GM20431 (cell line): ENCODE data around the gene SLC23A2.
"Not testable (repeated sequence)": the region's sequence is repeated elsewhere in the genome, so short reads cannot be mapped to it uniquely, and the experiment has no call there.

Experiments
- in situ Hi-C: fragments of 300-500 bp; cut with MseI, MboI; formaldehyde crosslinking; loops from one replicate; pipeline ENCODE4 v1.15.0; 2020; ENCODE audit warnings: low sequenced_read_pairs; ENCODE audit not compliant: unreplicated experiment

SLC23A2 gene

DNA sequence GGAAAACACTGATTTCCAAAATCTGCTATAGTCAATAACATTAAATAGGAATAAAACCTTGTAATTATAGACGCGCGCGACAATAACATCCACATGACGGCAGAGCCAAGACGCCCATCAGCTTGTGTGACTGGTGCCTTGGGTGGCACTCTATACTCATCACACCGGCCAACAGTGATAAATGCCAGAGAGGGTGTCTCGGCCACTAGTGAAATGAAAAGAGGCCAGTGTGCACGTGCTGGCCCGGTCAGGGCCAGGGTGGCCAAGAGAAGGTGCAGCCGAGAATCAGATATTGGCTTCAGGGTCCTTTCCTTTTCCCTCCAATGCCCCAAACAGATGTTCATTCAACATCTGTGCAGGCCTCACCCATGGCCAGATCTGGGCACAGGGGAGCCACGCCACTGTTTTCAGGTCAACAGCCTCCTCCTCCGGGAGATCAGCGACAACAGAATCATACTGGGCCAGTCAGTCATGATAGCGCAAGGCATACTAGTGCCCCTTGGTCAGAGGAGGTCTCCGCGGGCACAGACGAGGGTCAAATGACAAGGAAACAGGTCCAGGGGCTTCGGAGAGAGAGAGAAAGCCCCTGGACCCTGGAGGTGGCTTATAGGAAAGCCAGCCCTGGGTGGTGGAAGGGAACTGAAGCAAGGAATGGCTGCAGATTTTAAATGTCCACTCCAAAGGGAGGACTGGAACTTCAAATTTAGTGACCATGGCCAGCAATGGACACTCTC, 145.1 kb downstream of the SLC23A2 start:
- in situ Hi-C loops = no loop called here

DNA sequence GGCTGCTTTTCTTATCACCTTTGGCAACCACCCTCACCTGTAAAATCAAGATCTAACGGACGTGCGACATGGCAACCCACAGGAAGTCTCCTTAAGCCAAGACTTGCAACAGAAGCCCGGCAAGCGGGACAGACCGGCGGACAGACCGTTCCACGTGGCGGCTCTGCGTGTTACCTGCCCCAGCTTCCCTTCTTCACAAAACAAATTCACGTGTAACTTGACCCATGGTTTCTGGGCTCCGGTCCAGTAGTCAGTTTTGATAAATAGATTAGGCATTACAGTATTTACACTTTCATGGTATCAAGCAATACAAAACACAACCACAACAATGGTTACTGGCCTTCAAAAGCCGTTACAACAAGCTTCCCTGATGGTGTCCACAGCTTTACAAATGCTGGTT, 145.8 kb downstream of the SLC23A2 start:
- in situ Hi-C loops = no loop called here

DNA sequence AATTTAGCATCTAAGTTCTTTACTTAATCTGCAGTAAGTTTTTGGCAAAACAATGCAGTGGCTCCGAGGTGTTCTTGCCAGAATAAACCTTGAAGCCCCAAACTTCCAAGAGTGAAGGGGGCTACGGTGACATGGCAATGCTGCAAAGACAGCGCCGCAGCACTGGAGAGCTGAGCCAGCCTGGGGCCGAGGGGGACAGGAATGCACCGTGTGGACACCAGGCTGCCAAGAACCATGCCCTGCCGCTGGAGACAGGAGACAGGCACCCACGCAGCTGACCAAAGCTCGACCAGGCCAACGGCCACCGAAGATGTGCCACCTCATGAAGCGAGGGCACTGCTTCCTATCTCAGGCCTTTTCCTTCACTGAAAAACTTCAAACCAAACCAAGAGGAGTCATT, 146.2 kb downstream of the SLC23A2 start:
- in situ Hi-C loops = no loop called here

DNA sequence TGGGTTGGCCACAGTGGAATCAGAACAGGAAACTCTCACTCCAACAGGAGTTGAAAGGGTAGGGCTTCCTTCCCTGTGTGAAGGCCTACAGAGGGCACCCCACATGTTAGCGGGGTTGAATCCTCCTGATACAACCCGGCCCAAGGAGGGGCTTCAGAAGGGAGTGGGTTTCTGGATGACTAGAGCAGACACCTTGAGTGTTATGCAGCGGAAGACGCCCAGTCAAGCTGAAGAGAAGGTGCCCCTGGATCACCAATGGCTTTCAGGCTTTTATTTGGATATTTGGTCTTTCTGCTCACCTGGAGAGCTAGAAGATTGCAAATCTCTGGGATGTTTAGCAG, 146.8 kb downstream of the SLC23A2 start:
- in situ Hi-C loops = no loop called here

DNA sequence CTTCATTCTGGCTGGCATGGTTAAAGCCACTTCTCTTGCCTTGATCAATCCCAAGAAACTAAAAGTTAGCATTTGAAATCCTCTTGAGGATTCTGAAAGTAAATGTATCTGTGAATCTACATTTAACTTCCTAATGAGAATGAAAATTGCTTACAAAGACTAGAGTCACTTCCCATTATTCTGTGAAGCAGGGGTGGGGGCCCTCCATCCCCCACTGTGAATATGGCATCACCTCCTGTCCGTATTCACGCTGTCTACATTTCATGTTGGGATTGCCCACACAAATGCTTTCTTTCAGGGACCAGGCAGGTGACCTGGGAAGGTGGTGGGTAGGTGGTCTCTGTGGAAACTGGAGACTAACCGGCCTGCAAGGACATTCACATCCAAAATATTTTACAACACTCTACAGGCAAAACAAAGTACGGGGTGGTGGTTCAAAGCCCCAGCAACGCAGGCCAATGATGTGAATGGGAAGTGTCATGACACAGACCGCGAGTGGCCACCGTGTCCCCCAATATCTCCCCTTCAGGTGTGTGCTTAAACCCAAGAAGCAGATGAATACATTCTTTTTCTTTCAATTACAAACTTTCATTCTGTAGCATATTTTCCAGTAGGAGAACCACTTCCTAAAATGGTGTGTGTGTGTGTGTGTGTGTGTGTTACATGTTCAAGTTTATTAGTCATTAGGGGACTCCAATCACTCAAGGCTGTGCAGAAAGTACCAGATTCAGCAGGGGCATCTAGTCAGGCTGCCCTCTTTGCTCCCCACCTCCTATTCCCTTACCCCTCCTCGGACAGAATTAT, 147.4 kb downstream of the SLC23A2 start:
- in situ Hi-C loops = no loop called here

DNA sequence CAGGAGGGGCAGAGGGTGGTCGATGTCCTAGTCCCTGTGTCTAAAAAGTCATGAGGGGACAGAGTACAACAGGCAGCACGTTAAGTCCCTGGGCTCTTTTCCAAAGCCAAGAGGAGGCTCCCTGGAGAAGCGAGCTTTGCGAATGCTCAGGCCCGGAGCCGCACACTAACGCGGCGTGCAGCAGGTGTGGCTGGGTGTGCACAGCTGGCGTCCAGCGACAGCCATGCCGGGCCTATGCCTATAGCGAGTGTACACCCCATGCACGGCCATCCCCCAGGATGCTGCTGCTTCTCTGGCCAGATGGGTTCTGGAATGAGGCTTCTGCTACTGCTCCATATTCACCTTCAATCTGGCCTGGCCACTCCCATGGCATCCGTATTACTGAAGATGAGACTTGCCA, 148.3 kb downstream of the SLC23A2 start:
- in situ Hi-C loops = no loop called here

DNA sequence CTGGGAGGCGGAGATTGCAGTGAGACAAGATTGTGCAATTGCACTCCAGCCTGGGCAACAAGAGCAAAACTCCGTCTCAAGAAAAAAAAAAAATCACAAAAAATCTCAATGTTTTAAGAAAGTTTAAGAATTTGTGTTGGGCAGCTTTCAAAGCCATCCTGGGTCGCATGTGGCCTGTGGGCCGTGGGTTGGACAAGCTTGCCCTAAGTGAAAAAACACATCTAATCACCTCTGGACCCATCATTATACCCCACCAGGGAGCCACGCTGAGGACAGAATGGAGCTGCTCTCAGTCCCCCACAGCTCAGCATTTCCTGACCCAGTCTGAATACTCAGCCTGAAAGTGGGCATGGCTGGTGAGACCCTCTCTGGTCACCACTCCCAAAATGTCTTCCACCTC, 150.3 kb downstream of the SLC23A2 start:
- in situ Hi-C loops = no loop called here

DNA sequence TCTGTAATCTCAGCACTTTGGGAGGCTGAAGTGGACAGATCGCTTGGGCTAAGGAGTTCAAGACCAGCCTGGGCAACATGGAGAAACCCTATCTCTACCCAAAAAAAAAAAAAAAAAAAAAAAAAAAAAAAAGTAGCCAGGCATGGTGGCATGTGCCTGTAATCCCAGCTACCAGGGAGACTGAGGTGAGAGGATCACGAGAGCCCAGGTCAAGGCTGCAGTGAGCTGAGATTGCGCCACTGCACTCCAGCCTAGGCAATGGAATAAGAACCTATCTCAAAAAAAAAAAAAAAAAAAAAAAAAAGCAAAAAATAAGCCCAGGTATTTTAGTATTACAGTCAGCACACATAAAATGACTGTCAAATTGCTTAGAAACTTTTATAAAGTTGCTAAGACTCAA, 152.5 kb downstream of the SLC23A2 start:
- in situ Hi-C loops = not testable (repeated sequence)

DNA sequence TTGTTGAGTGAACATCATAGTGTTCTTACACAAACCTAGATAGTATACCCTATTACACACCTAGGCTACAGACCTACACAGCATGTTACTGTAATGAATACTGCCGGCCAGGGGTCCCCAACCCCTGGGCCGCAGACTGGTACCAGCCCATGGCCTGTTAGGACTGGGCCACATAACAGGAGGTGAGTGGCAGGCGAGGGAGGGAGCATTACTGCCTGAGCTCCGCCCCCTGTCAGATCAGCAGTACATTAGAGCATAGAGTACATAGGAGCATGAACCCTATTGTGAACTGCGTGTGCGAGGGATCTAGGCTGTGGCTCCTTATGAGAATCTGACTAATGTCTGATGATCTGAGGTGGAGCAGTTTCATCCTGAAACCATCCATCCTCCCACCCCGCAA, 153.3 kb downstream of the SLC23A2 start:
- in situ Hi-C loops = no loop called here

DNA sequence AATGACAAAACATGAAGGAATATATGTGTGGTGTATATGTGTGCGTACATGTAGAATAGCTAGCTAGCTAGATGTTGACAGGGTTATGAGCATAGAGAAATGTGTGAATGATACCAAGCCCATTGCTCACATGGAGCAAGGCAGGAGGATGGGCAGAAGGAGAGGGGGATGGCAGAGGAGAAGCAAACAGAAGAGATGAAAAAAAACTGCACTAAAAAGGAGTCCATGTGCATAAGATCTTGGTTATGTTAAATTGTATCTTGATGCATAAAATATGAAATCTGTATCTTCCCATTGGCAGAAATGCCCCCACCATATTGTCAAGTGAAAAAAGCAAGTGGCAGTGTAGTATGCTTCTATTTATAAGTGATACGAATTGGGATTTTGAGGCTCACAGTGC, 154.5 kb downstream of the SLC23A2 start:
- in situ Hi-C loops = no loop called here

DNA sequence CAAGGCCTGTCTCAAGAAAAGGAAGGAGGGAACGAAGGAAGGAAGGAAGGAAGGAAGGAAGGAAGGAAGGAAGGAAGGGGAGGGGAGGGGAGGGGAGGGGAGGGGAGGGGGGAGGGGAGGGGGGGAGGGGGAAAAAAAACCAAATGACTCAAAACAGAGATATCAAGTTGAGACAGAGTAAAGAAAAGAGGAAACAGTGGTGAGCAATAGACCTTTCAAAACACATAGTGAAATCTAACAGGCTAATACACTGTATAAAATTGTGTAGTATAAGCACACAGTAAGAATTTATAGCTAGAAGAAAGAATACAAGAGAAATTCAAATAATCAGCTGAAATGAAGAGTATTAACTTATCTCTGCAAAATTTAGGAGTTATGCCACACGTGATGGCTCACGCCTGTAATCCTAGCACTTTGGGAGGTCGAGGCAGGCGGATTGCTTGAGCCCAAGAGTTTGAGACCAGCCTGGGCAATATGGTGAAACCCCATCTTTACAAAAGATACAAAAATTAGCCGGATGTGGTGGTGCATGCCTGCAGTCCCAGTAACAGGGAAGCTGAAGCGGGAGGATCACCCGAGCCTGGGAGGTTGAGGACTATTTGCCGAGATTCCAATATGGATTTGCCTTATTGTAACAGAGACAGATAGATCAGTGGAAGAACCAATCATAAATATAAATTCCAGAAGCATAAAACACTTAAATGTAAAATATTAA, 156.4 kb downstream of the SLC23A2 start:
- in situ Hi-C loops = no loop called here

DNA sequence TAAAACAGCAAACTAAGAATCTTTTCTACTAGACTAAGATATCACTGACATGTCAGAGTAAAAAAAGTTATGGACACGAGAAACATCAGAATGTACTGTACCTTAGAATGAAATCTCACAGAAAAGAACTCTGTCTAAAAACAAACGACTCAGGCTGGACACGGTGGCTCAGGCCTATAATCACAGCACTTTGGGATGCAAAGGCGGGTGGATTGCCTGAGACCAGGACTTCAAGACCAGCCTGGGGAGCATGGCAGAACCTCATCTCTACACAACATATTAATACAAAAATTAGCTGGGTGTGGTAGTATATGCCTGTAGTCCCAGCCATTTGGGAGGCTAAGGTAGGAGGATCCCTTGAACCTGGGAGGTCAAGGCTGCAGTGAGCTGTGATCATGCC, 157.0 kb downstream of the SLC23A2 start:
- in situ Hi-C loops = no loop called here

DNA sequence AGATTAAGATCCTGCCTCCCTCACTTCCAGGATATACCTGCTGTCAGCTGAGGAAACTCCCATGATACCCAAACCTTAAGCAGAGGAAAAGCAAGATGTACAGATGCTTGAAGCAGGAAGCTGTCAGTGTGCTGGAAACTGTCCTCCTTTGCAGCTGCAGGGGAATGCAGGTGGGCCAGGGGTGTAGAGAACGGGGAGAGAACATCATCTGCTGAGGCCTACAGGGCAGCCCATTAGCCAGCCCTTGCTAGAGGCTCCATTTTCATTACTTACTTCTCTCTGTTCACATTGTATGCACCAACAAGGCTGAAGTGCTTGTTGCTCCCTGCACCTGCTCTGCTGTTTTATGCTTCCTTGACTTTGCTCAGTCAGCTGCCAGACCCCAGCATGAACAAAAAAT, 160.5 kb downstream of the SLC23A2 start:
- in situ Hi-C loops = no loop called here

DNA sequence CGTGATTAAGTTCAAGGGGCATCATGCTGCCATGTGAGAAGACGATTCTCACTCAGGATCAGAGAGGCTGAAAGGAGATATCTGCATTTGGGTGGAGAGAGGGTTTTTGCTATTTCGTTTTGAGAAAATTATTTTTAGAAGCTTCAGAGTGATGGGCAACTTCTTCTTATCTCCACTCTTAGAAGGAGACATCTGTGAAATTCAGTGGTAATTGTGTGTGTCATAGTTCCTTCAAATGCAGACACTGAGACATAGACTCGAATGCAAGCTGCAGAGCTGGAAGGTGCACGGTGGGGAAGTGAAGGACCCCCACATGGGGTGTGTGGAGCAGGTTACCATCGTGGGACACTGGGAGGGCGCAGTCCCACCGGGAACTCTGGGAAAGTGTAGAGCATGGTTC, 162.8 kb downstream of the SLC23A2 start:
- in situ Hi-C loops = no loop called here

DNA sequence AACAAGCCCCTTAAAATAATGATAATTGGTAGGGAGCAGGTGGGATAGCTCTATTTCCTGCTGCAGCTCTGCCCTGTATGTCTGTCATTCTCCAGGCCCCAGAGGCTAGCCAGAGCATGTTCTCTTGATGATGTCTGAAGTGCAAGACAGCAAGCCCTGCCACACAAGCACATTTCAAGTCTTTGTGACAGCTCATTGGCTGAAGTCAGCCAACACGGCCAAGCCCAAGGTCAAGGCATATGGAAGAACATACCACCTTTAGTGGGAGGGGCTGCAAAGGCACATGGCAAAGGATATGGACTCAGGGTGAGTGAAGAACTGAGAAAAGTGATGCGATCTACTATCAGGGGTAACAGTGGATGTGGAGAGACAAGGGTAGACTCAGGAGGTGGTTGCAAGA, 163.6 kb downstream of the SLC23A2 start:
- in situ Hi-C loops = no loop called here

DNA sequence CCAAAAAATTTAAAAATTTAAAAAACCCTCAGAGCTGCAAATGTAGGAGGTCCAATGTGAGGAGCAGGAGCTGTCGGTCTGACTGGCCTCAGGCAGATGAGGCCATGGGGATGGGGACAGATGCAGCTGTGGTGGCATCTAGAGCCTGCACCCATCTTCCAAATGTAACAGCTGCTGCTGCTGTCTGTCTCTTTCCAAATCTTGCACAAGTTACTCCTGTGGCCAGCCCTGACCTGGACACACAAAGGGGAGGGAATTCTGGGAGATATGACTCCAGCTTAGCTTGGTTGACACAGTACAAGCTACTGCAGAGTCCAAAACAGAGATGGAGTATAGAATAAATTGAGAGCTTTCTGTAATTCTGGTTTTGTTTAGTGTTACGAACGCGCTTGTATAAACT, 164.4 kb downstream of the SLC23A2 start:
- in situ Hi-C loops = no loop called here

DNA sequence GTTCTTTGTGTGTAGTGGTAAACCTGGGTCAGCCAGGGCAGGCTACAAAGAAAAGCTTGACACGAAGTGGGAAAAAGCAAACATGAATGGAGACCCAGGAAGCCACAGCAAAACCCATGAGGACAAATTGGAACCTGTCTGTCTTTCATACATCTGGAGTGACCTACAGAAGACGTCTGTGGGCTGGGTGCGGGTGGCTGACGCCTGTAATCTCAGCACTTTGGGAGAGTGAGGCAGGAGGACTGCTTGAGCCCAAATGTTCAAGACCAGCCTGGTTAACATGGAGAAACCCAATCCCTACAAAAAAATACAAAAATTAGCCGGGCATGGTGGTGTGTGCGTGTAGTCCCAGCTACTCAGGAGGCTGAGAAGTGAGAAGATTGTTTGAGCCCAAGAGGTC, 164.8 kb downstream of the SLC23A2 start:
- in situ Hi-C loops = no loop called here

DNA sequence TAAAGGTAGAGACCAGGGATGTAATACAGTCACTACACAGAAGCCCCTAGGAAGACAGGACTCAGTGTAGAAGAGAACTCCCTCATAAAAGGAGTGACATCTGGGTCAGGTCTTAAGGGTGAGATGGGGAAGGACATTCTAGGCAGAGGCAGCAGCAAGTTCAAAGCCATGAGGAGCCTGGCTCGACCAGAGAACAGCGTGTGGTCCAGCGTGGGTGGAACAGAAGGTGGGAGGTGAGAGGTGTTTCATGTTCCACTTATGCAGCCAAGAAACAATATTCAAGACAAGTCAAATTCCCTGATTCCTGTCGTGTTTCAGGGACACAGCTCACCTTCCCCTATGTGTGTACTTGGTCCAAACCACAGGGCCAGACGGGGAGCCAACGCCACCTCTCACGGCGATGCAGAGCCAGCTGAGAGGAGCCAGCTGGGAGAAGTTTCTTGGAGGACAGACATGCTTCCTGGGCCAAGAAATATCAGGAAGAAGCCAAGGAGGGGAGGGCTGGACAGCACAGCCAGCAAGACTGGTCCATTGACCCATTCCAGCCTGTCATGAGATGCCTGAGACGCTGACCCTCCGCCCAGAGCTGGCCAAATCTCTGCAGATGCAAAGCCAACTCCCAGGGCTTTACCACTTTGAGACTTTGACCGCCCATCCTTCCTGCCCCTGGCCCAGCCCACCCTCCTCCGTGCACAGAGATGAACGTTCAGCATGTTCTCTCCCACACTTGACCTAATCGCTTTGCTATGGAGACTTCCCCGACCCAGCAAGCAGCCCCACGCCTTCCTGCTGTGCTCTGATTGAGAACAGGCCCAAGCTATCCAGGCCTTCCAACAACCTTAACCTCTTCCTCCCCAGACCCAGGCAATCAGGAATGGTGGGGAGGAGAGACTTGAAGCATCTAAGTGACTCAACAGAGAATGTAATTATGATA, 165.8 kb downstream of the SLC23A2 start:
- in situ Hi-C loops = no loop called here

DNA sequence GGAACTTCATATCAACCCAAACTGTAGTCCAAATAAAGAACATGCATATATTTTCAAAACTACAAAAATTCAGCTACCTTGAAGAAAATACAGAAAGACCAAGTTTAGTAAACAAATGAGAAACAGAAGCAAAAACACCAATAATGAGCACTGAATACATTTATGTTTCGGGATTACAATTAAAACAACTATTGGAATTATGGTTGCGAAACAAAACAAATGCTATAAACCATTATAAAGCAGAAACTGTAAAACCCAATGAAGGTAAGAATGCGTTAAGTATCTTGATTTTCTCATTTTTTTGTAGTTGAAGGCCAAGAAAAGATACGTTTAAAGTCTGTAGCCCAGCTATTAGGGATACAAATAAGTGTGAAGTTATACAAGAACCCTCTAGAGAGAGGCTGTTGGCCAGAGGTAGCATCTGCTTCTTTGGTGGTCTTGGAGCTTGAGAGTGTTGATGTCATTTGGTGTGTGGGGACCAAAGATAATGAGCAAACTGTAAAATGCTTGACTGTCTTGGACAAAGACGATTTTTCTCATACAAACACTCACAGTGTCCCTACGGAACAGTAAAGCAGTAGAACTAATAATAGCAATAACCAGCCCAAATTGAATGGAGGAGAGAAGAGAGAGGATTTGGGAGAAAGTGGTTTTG, 168.1 kb downstream of the SLC23A2 start:
- in situ Hi-C loops = no loop called here

DNA sequence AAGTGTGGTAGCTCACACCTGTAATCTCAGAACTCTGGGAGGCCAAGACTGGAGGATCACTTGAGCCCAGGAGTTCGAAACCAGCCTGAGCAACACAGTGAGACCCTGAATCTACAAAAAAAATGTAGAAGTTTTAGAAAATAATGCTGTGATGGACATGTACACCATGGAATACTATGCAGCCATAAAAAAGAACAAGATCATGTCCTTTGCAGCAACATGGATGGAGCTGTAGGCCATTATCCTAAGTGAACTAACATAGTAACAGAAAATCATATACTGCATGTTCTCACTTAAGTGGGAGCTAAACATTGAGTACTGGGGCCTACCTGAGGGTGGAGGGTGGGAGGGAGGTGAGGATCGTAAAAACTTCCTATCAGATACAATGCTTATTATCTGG, 168.8 kb downstream of the SLC23A2 start:
- in situ Hi-C loops = no loop called here
